ENCODE data around the gene B3GALT5. TPM values are rescaled to one million over a fixed set of nuclear protein-coding genes. Genes with fewer than 3 reads are reported as not detected.
A peak's percentile ranks its signal among the peaks of the same experiment; 100 is the strongest.

B3GALT5 gene
- total RNA-seq, 2 donors from 2014 or later, result not detected

DNA sequence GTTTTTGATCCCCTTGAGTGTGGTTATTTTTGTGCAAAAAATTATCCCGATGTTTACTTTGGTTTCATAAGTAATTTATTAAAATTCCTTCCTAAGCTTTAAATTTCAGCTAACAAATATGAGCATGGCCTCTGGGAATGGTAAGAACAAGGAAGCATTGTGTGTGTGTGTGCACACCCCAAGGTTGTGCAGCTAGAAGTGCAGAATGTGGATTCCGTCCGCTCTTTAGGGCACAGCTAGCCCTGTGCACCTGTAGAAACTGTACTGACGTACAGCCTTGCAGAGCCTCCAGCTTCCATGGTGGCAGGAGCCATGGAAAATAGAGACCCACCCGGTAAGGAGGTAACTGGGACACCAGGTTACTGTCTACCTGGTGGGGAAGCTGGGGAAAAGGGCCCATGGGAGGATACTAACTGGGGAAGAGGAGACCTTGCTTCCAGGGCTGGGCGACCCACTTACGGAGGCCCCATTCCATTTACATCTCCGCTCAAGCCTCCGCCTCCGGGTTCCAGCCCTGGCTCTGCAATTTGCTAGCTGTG lies 54.7 kb downstream of the B3GALT5 start:
- DNase-seq (no peak), ATAC-seq (replicated peaks in 1 of 2) (no peak)
- Mint-ChIP-seq H3K27me3 (ENCODE audit: low read depth) (no peaks in the 10 kb centered on the region), H3K27ac (no peak overlapping the region), H3K36me3 (ENCODE audit: insufficient read depth in 2 of 2) (no peaks in the 10 kb centered on the region), H3K4me3 (no peak overlapping the region), H3K4me1 (ENCODE audit: low read depth) (no peaks in the 10 kb centered on the region), H3K9me3 (no peaks in the 10 kb centered on the region)

DNA sequence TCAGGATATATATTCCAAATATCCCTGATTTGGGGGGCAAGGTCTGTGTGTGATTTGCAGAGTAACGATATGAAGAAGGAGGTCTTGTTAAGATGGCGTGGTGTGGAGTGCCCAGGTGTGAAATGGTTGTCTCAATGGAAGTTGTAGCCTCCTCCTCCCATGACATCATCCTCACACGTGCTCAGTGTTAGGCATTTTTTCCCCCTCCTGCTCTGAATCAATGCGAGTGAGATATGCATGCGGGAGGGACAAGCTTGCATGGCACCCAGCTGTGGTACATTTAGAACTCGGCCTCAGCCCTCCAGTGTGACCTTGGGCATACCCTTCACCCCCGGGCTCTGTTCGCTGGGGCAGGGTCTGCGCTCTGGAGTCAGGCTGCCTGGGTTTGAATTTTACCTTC lies 55.6 kb downstream of the B3GALT5 start:
- H3K27ac Mint-ChIP-seq, result no peak overlapping the region

DNA sequence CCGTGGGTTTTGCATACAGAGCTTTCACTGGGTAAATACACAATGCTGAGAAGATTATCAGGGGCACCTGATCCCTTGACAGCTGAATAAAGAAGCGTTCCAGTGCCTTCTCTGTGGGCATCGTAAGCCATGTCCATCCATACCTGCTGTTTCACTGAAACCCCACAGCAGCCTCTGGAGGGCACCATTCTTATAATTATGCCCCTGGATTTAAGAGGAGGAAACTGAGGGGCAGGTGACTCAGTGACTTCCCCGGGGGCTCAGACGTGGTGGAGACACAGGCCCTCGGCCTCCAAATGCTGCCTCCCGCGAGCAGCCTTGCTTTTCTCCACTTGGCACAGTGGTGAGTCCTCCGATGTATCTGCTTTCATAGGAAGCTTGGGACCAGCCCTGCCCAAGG lies 56.7 kb downstream of the B3GALT5 start:
- no peaks in the 10 kb centered on the region for H3K9me3 Mint-ChIP-seq
- H3K27ac Mint-ChIP-seq, result no peak overlapping the region
- H3K4me1 Mint-ChIP-seq (ENCODE audit: low read depth), result no peaks in the 10 kb centered on the region
- H3K27me3 Mint-ChIP-seq (ENCODE audit: low read depth), result no peaks in the 10 kb centered on the region
- no peak for ATAC-seq (replicated peaks in 1 of 2)
- H3K36me3 Mint-ChIP-seq (ENCODE audit: insufficient read depth in 2 of 2), result no peaks in the 10 kb centered on the region
- H3K4me3 Mint-ChIP-seq, result no peak overlapping the region
- no peak for DNase-seq

More for the DNA sequence above, 55.6 kb downstream of the B3GALT5 start:
- Mint-ChIP-seq H3K9me3 (no peaks in the 10 kb centered on the region), H3K27me3 (ENCODE audit: low read depth) (no peaks in the 10 kb centered on the region), H3K36me3 (ENCODE audit: insufficient read depth in 2 of 2) (no peaks in the 10 kb centered on the region), H3K4me1 (ENCODE audit: low read depth) (no peaks in the 10 kb centered on the region), H3K4me3 (no peak overlapping the region)
- DNase-seq (no peak), ATAC-seq (replicated peaks in 1 of 2) (no peak)

DNA sequence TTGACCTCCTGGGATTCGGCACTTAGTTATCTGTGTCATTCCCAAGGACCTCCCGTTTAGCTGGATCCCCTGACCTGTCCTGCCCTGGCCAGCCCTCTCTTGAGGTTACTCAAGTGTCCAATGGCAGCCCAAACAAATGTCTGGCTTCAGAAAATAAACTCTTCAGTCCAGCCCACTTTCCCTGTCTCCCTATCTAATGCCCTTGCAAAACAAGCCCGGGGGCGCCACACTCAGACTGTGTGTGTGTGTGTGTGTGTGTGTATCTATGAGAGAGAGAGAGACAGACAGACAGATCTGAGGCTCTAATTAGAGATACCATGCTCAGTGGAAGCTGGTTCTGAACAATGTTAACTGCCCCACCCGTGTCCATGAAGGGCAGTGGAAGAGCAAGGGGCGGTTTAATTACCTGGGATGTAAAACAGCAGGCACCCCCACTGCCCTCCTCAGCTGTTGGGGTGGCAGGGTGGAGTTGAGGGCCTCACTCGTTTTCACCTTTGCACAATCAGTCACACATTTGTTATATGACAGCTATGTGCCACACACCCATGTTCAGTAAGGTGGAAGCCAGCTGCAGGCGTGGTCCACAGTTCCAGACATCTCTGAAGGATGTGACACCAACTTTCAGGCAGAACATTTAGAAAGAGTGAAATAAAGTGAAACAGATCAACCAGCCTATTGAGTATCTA lies 57.4 kb downstream of the B3GALT5 start:
- Mint-ChIP-seq H3K27ac (no peak overlapping the region), H3K9me3 (peaks cover 0 to under 1% of the 10 kb centered on the region in 2 donors), H3K4me1 (ENCODE audit: low read depth) (no peaks in the 10 kb centered on the region), H3K27me3 (ENCODE audit: low read depth) (no peaks in the 10 kb centered on the region), H3K36me3 (ENCODE audit: insufficient read depth in 2 of 2) (no peaks in the 10 kb centered on the region), H3K4me3 (no peak overlapping the region)
- ATAC-seq (replicated peaks in 1 of 2), result no peak
- DNase-seq, result no peak

DNA sequence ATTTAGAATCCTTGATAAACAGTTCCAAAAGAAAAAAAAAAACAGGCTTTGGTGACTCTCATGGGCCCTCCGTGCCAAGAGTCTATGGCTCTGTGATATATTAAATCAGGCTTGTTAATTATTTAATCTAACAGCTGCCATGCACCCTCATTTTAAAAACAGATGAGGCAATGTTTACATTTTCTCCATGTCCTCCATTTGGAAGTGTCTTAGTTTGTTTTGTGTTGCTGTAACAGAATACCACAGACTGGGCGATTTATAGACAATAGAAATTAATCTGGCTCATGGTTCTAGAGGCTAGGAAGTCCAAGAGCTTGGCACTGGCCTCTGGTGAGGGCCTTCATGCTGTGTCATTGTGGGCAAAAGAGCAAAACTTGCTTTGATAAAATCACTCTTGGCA lies 58.0 kb downstream of the B3GALT5 start:
- Mint-ChIP-seq H3K27me3 (ENCODE audit: low read depth) (no peaks in the 10 kb centered on the region), H3K36me3 (ENCODE audit: insufficient read depth in 2 of 2) (no peaks in the 10 kb centered on the region), H3K9me3 (peaks cover 0 to 4% of the 10 kb centered on the region in 2 donors), H3K4me3 (no peak overlapping the region), H3K27ac (no peak overlapping the region), H3K4me1 (ENCODE audit: low read depth) (no peaks in the 10 kb centered on the region)
- DNase-seq (no peak), ATAC-seq (replicated peaks in 1 of 2) (no peak)

DNA sequence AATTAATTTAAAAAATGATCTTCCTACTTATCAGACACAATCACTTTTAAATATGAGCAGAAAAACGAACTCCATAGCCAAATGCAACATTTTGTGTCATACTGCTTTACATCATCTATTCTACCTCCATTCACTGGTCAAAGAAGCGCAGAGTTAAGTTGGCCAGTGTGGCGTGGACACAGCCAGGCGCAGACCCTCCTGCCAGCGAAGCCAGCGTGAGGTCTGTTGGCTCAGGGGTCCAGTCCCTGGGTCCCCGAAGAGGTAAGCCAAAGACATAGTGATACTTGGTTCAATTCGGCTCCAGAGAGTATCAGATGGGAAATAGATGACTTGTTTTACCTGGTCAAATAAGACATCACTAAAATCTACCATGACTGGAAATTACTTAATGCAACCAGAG lies 59.2 kb downstream of the B3GALT5 start:
- ATAC-seq (replicated peaks in 1 of 2), result no peak
- no peak overlapping the region for H3K4me3 Mint-ChIP-seq
- H3K27ac Mint-ChIP-seq, result no peak overlapping the region
- H3K36me3 Mint-ChIP-seq (ENCODE audit: insufficient read depth in 2 of 2), result no peaks in the 10 kb centered on the region
- no peaks in the 10 kb centered on the region for H3K27me3 Mint-ChIP-seq (ENCODE audit: low read depth)
- H3K4me1 Mint-ChIP-seq (ENCODE audit: low read depth), result no peaks in the 10 kb centered on the region
- no peak for DNase-seq
- H3K9me3 Mint-ChIP-seq, result peaks cover 0 to 4% of the 10 kb centered on the region in 2 donors

DNA sequence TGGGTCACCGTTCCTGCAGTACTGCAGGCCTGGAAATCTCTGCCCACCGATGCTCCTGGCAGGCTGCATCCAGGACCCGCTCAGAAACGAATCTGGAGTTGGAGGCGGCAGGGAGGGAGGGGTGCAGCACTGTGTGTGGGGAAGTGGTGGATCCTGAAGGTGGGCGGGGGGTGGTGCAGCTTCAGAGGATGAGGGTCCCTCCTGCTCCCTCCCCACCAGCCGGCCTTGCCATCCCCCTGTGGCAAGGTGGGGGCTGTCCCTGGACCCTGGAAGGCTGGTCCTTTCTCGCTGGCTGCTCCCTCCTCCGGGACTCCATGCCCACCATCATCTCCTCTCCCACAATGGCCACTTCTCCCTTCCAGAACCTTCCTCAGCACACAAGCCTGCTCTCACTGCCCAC lies 60.4 kb downstream of the B3GALT5 start:
- no peak overlapping the region for H3K27ac Mint-ChIP-seq
- H3K4me1 Mint-ChIP-seq (ENCODE audit: low read depth), result no peaks in the 10 kb centered on the region
- peaks cover 0 to 4% of the 10 kb centered on the region in 2 donors for H3K9me3 Mint-ChIP-seq
- no peaks in the 10 kb centered on the region for H3K36me3 Mint-ChIP-seq (ENCODE audit: insufficient read depth in 2 of 2)
- H3K27me3 Mint-ChIP-seq (ENCODE audit: low read depth), result no peaks in the 10 kb centered on the region
- DNase-seq (no peak), ATAC-seq (replicated peaks in 1 of 2) (no peak)
- H3K4me3 Mint-ChIP-seq, result no peak overlapping the region

DNA sequence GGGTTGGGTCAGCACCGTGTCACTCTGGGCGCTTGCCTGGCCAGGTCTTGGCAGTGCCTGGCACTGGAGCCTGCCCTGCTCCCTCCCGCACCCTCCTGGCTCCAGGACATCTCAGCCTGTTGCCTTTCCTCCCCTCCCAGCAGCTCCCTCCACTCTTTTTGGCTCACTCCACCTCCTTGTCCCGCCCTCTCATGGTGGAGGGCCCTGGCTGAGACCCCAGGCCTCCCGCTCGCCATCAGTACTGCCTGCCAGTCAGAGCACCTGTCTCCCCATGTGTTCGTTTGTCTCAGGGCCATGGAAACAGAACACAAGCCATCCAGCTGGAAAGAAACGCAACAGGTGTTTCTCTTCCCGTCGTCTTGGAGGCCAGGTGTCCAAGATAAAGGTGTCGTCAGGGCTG lies 61.0 kb downstream of the B3GALT5 start:
- no peak overlapping the region for H3K4me3 Mint-ChIP-seq
- no peaks in the 10 kb centered on the region for H3K36me3 Mint-ChIP-seq (ENCODE audit: insufficient read depth in 2 of 2)
- DNase-seq (no peak), ATAC-seq (replicated peaks in 1 of 2) (no peak)
- H3K4me1 Mint-ChIP-seq (ENCODE audit: low read depth), result no peaks in the 10 kb centered on the region
- no peaks in the 10 kb centered on the region for H3K27me3 Mint-ChIP-seq (ENCODE audit: low read depth)
- no peak overlapping the region for H3K27ac Mint-ChIP-seq
- peaks cover 0 to 4% of the 10 kb centered on the region in 2 donors for H3K9me3 Mint-ChIP-seq

DNA sequence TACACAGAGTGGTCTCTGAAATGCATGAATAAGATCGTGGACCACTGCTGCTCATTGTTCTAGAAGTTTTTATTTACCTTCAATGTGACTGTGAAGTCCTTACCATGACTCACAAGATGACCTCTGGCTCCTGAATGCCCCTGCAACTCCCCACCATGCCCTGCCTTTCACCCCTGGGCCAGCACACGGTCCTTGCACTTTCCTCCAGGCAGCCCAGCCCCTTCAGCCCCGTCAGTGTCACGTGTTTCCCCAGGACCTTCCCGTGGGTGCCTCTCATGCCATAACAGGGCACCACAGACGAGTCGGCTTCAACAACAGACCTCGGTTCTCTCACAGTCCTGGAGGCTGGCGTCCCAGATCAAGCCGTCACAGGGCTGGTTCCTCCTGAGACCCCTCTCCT lies 62.1 kb downstream of the B3GALT5 start:
- H3K27ac Mint-ChIP-seq, result no peak overlapping the region
- peaks cover 0 to 4% of the 10 kb centered on the region in 2 donors for H3K9me3 Mint-ChIP-seq
- H3K36me3 Mint-ChIP-seq (ENCODE audit: insufficient read depth in 2 of 2), result no peaks in the 10 kb centered on the region
- H3K4me1 Mint-ChIP-seq (ENCODE audit: low read depth), result no peaks in the 10 kb centered on the region
- ATAC-seq (replicated peaks in 1 of 2) (no peak), DNase-seq (no peak)
- no peak overlapping the region for H3K4me3 Mint-ChIP-seq
- H3K27me3 Mint-ChIP-seq (ENCODE audit: low read depth), result no peaks in the 10 kb centered on the region

DNA sequence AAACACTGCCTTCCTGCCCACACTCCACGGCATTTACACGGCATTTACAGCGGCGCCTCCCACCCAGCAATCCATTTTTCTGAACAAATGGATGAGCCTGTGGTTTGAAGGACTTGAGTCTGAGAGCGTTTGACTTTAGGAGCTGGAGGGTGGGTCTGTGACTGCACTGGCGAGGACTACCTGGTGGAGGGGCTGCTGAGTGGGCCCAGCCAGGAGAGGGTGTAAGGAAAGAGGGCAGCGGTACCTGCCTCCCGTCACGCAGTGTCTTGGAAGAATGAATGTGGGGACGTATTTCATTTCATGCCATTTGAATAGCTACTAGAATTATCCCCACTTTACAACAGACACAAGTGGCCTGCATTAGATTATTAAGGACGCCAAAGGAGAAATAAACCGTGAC lies 62.9 kb downstream of the B3GALT5 start:
- DNase-seq, result no peak
- H3K36me3 Mint-ChIP-seq (ENCODE audit: insufficient read depth in 2 of 2), result no peaks in the 10 kb centered on the region
- H3K4me1 Mint-ChIP-seq (ENCODE audit: low read depth), result no peaks in the 10 kb centered on the region
- peaks cover 2 to 4% of the 10 kb centered on the region in 2 donors for H3K9me3 Mint-ChIP-seq
- H3K27me3 Mint-ChIP-seq (ENCODE audit: low read depth), result no peaks in the 10 kb centered on the region
- H3K4me3 Mint-ChIP-seq, result no peak overlapping the region
- H3K27ac Mint-ChIP-seq, result no peak overlapping the region
- no peak for ATAC-seq (replicated peaks in 1 of 2)

DNA sequence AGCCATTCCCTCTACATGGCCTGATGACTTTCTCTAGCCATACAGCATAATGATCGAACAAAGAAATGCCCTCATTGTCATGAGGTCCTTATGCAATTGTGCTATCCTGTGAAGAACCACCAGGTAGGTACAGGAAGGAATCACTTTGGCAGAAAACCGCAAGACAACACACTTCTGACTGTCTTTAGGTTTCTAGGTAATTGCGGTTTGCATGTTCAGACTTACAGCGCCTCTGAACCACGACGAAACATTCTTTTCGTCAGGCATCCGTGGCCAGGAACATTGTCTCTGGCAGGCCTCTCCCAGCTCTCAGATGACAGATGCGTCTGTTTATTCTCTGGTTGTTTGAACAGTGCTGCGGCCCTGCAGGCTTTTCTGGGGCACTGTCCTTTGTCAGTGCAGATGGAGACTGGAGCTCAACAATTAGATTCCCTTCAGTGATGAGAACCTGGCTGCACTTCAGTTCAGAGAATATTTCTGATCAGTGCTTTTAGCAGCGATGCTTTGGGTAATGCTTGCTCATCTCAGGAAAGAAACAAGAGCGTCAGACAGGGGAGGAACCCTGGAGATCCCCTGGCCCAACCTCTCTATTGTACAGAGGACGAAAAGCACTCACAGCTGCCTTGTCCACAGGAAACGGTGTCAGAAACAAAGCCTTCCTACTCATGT lies 63.4 kb downstream of the B3GALT5 start:
- peak; percentile 60 to 95 for ATAC-seq (replicated peaks in 1 of 2)
- H3K9me3 Mint-ChIP-seq, result peaks cover 2 to 4% of the 10 kb centered on the region in 2 donors
- no peak overlapping the region for H3K27ac Mint-ChIP-seq
- H3K4me3 Mint-ChIP-seq, result peak overlapping the region in 1 of 2 donors; percentile 10
- no peaks in the 10 kb centered on the region for H3K27me3 Mint-ChIP-seq (ENCODE audit: low read depth)
- no peaks in the 10 kb centered on the region for H3K4me1 Mint-ChIP-seq (ENCODE audit: low read depth)
- DNase-seq, result peak in 1 of 2 donors; percentile 21
- no peaks in the 10 kb centered on the region for H3K36me3 Mint-ChIP-seq (ENCODE audit: insufficient read depth in 2 of 2)

DNA sequence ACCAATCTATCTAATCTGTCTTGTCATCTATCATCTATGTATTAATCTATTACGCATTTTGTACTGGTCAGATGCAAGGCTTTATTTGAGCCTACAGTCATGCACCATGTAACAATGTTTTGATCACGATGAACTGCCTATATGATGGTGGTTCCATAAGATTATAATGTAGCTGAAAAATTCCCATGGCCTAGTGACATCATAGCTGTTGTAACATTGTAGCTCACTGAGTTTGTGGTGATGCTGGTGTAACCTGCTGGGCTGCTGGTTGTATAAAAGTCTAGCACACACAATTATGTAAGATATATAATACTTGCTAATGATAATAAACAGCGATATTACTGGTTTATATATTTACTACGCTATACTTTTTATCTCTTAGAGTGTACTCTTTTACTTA lies 67.5 kb downstream of the B3GALT5 start:
- Mint-ChIP-seq H3K27me3 (ENCODE audit: low read depth) (no peaks in the 10 kb centered on the region), H3K27ac (no peak overlapping the region), H3K4me3 (no peak overlapping the region), H3K4me1 (ENCODE audit: low read depth) (no peaks in the 10 kb centered on the region), H3K9me3 (peaks cover 2 to 4% of the 10 kb centered on the region in 2 donors), H3K36me3 (ENCODE audit: insufficient read depth in 2 of 2) (no peaks in the 10 kb centered on the region)
- DNase-seq, result no peak
- no peak for ATAC-seq (replicated peaks in 1 of 2)

DNA sequence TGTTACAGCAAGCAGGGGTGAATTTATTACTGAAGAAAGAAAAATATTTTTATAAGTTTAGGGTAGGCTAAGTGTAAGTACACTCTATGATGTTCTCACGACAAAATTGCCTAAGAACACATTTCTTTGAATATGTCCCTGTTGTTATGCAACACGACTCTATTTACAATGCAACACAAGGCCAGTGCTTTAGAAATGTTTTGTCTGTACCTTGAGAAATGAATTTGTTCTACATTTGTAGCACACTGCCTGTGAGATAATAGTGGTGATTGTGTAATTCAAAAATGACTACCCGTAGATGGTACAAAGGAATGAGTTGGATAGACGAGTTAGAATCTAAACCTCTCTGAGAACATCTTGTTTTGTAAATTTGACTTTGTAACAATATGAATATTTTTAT lies 68.5 kb downstream of the B3GALT5 start:
- Mint-ChIP-seq H3K27ac (no peak overlapping the region), H3K4me1 (ENCODE audit: low read depth) (no peaks in the 10 kb centered on the region), H3K36me3 (ENCODE audit: insufficient read depth in 2 of 2) (no peaks in the 10 kb centered on the region), H3K27me3 (ENCODE audit: low read depth) (no peaks in the 10 kb centered on the region), H3K9me3 (peaks cover 2% of the 10 kb centered on the region in 2 donors), H3K4me3 (no peak overlapping the region)
- ATAC-seq (replicated peaks in 1 of 2) (no peak), DNase-seq (no peak)

Measured in activated T-cell treated with anti-CD3 and anti-CD28 coated beads, Interleukin-2, amount 50 U/mL, for 72 hours (primary cell).